Coronary artery (tissue), 2 donors: ENCODE results near the gene PHTF2.

ENCODE experiments used
- DNase-seq: peaks from one replicate; pipeline ENCODE4 v3.0.0-alpha.2; 2017; ENCODE audit warnings: low spot score
- H3K27ac ChIP-seq, 2 donors: fragments of 200-600 bp; sonication (generic); one replicate each; pipeline ENCODE4 v1.5.1; 2016 to 2019
- H3K4me3 ChIP-seq: fragments of 200-600 bp; sonication (generic); 2 replicates; pipeline ENCODE4 v1.5.1; 2016; ENCODE audit warnings: mild to moderate bottlenecking, moderate library complexity
- TF ChIP-seq, protein P1 (sequence below): fragments of 200-600 bp; sonication (generic); IDR thresholded peaks from one replicate; pipeline ENCODE4 v1.5.1; 2019; ENCODE audit warnings: antibody characterized with exemption

The PHTF2 gene

GRCh38 chr7:77935652-77936348 is 137.2 kb downstream of the PHTF2 start:
- TF ChIP-seq, protein P1, sequence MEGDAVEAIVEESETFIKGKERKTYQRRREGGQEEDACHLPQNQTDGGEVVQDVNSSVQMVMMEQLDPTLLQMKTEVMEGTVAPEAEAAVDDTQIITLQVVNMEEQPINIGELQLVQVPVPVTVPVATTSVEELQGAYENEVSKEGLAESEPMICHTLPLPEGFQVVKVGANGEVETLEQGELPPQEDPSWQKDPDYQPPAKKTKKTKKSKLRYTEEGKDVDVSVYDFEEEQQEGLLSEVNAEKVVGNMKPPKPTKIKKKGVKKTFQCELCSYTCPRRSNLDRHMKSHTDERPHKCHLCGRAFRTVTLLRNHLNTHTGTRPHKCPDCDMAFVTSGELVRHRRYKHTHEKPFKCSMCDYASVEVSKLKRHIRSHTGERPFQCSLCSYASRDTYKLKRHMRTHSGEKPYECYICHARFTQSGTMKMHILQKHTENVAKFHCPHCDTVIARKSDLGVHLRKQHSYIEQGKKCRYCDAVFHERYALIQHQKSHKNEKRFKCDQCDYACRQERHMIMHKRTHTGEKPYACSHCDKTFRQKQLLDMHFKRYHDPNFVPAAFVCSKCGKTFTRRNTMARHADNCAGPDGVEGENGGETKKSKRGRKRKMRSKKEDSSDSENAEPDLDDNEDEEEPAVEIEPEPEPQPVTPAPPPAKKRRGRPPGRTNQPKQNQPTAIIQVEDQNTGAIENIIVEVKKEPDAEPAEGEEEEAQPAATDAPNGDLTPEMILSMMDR, result no peak
- Histone ChIP-seq H3K27ac (no peak overlapping the region), H3K4me3 (no peak overlapping the region)
- no peak for DNase-seq

DNA sequence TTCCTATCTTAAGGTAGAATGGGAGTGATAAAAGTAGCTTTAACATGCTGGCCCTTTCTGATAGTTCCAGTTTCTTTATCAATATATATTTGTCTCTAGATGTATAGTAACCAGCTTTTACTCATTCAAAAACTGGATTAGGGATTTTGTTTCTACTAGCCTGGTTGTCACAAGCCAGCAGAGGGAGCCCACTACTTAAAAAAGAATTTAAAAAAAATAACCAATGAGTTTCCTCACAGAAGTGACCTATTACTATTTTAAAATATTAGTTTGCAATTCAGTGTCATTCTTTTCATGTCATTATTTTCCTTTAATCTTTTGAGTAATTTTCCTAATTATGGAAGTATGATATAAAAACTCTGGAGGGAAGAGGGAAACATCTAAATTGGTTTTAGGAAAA is 142.1 kb downstream of the PHTF2 start:
- Histone ChIP-seq H3K27ac (no peak overlapping the region), H3K4me3 (no peak overlapping the region)
- no peak for DNase-seq
- TF ChIP-seq, protein P1, result peak; percentile 28

- H3K4me3 ChIP-seq, result no peak overlapping the region
- TF ChIP-seq, protein P1, result no peak
- H3K27ac ChIP-seq, result no peak overlapping the region
- DNase-seq, result no peak
Measured at GRCh38 chr7:77942431-77942830, 143.9 kb downstream of the PHTF2 start.

GRCh38 chr7:77944183-77945182 is 145.9 kb downstream of the PHTF2 start:
- no peak overlapping the region for H3K27ac ChIP-seq
- TF ChIP-seq, protein P1, result no peak
- no peak for DNase-seq

GRCh38 chr7:77950548-77950947 is 152.0 kb downstream of the PHTF2 start:
- TF ChIP-seq, protein P1, result no peak
- DNase-seq, result no peak
- Histone ChIP-seq H3K27ac (no peak overlapping the region), H3K4me3 (no peak overlapping the region)

More at GRCh38 chr7:77944183-77945182, 145.9 kb downstream of the PHTF2 start:
- H3K4me3 ChIP-seq, result no peak overlapping the region

DNA sequence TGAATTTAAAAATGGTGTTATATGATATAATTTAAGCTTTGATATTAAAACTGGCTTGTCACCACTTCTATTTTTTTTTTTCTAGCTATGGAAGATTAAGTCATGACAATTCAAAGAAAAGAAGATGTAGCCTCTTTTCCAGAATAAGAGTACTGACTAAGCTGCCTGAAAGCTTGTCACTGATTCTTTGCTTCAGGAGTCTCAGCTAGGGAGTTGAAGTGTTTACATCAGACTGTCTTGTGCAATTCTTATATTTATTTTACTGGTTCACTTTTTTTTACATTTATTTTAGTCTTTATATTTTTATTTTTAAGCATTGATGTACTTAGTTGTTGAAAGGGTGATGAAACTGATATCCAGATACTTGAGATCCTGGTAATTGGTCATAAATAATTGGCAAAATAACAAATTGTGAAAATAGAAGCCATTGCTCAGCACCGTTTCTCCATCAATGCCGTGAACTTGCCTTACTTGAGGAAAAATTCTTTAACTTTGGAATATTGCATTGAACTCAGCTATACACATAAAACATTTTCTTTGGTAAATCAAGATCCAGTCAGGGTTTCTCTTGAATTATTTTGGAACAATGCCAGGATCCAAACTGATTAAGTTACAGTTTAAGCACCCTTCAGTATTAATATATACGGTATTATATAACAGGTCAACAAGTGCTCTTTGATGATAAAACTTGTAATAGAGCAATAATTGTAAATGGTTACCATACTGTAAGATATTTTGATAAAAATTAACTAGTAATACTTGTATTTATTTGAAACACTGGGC is 156.4 kb downstream of the PHTF2 start:
- DNase-seq, result no peak
- H3K27ac ChIP-seq, result no peak overlapping the region
- no peak overlapping the region for H3K4me3 ChIP-seq
- TF ChIP-seq, protein P1, result no peak
